ENCODE measurements around the gene IGF1R. TPM values are rescaled to one million over a fixed set of nuclear protein-coding genes. Genes with fewer than 3 reads are reported as not detected.

The IGF1R gene
- total RNA-seq, 1 experiment from 2014 or later: 16.3 TPM

DNA sequence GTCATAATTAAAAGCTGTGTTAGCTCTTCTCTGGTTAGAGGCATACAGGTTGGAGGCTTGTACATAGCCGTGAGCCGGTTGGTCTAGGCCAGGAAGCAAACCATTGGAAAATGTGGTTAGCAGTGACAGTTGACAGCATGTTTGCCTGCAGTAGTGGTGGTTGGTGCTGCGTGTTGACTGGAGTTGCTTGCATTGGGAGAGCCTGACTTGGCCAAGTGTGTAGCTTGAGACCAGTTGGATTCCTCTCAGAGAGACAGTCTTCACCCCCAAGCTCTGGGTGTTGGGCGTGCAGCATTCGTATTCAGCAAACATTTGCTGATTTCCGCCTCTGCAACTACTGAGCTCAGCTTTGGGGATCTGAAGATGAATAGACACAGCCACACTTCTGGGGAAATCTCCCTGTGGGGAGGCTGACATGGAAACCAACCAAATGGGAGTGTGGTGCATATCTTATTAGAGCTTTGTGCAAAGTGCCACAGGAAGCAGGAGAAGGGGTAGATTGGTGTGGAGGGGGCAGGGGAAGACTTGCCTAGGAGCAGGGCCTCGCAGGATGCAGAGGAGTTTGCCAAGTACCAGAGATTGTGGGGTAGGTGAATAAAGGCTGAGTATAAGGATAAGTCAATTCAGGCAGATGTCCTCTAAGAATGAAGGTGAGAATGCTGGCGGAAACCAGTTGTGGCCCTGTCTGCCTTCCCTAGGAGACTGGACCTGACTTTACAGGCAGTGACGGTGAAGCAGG is 83.5 kb downstream of the IGF1R start:
- Histone ChIP-seq H3K9me3 (ENCODE audit: control insufficient read depth in 1 of 2, insufficient read depth in 1 of 2, low read depth in 1 of 2, low read length in 2 of 2) (no peaks in the 10 kb centered on the region), H3K4me3 (replicated peaks in 1 of 2; ENCODE audit: low read depth in 1 of 2, low read length in 2 of 2) (no peak overlapping the region), H2AFZ (ENCODE audit: low read depth, low read length, poor library complexity, severe bottlenecking) (no peak overlapping the region), H3K27me3 (ENCODE audit: insufficient read depth, low read length) (no peaks in the 10 kb centered on the region), H3K36me3 (ENCODE audit: control insufficient read depth in 1 of 2, insufficient read depth in 2 of 2, low read length in 2 of 2) (no peaks in the 10 kb centered on the region), H3K4me1 (ENCODE audit: control insufficient read depth in 1 of 2, insufficient read depth in 2 of 2, low read length in 2 of 2) (peaks cover 27 to 32% of the 10 kb centered on the region in 2 experiments), H3K9me2 (ENCODE audit: insufficient read depth) (no peaks in the 10 kb centered on the region), H3K79me2 (ENCODE audit: insufficient read depth, low read length) (no peaks in the 10 kb centered on the region), H4K20me1 (ENCODE audit: insufficient read depth) (no peaks in the 10 kb centered on the region), H3K9ac (ENCODE audit: low read length) (no peak overlapping the region), H3K4me2 (ENCODE audit: low read length) (no peak overlapping the region), H3K27ac (ENCODE audit: low read depth, low read length) (no peak overlapping the region)
- BruUV-seq (replicated peaks): no TSS peak
- ATAC-seq: no peak
- ChIA-PET CTCF (interaction anchor here (1.0 kb wide), 1 partner anchor 48 kb away, joined by 3 read pairs; no protein-coding TSS in a partner anchor), POLR2A (no interaction called here), RAD21 (ENCODE audit: low non-redundant PET in 1 of 2, low total read pairs in 2 of 2, uncharacterized antibody in 2 of 2, unreplicated experiment in 2 of 2) (no interaction called here)
- DNase-seq (ENCODE audit: low read depth, low spot score): no peak
- intact Hi-C loops (cut with micrococcal nuclease): no loop called here
- no peak for TF ChIP-seq TCF7L2 (IDR thresholded peaks at IDR 0.05; ENCODE audit: borderline replicate concordance, extremely low read depth, insufficient read depth, insufficient read length)
- no peak for TF ChIP-seq SP1 (IDR thresholded peaks at IDR 0.05; ENCODE audit: low read depth)
- TF ChIP-seq YY1 (IDR thresholded peaks at IDR 0.05; ENCODE audit: extremely low read depth, insufficient replicate concordance, low read depth, low read length): no peak
- no peak for TF ChIP-seq ZFX (IDR thresholded peaks at IDR 0.05)
- TF ChIP-seq FOSL1 (IDR thresholded peaks at IDR 0.05; ENCODE audit: low read depth): no peak
- TF ChIP-seq, protein P1, sequence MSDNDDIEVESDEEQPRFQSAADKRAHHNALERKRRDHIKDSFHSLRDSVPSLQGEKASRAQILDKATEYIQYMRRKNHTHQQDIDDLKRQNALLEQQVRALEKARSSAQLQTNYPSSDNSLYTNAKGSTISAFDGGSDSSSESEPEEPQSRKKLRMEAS (IDR thresholded peaks at IDR 0.05): no peak
- TF ChIP-seq, protein P2, sequence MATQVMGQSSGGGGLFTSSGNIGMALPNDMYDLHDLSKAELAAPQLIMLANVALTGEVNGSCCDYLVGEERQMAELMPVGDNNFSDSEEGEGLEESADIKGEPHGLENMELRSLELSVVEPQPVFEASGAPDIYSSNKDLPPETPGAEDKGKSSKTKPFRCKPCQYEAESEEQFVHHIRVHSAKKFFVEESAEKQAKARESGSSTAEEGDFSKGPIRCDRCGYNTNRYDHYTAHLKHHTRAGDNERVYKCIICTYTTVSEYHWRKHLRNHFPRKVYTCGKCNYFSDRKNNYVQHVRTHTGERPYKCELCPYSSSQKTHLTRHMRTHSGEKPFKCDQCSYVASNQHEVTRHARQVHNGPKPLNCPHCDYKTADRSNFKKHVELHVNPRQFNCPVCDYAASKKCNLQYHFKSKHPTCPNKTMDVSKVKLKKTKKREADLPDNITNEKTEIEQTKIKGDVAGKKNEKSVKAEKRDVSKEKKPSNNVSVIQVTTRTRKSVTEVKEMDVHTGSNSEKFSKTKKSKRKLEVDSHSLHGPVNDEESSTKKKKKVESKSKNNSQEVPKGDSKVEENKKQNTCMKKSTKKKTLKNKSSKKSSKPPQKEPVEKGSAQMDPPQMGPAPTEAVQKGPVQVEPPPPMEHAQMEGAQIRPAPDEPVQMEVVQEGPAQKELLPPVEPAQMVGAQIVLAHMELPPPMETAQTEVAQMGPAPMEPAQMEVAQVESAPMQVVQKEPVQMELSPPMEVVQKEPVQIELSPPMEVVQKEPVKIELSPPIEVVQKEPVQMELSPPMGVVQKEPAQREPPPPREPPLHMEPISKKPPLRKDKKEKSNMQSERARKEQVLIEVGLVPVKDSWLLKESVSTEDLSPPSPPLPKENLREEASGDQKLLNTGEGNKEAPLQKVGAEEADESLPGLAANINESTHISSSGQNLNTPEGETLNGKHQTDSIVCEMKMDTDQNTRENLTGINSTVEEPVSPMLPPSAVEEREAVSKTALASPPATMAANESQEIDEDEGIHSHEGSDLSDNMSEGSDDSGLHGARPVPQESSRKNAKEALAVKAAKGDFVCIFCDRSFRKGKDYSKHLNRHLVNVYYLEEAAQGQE (IDR thresholded peaks at IDR 0.05; ENCODE audit: low read depth): no peak
- TF ChIP-seq POLR2AphosphoS5 (IDR thresholded peaks at IDR 0.05; ENCODE audit: low read depth, low read length): no peak
- no peak for TF ChIP-seq POLR2A (IDR thresholded peaks at IDR 0.05; ENCODE audit: borderline replicate concordance, extremely low read depth, insufficient read depth, insufficient read length)
- no peak for TF ChIP-seq JUND (IDR thresholded peaks at IDR 0.05)
- no peak for TF ChIP-seq ZNF274 (IDR thresholded peaks at IDR 0.05; ENCODE audit: low read depth, low read length)
